Suprapubic skin (tissue), 2 donors: ENCODE measurements around the gene MT1X.

Experiments used
- EP300 ChIP-seq: sonication (generic); formaldehyde crosslinking; IDR thresholded peaks from one replicate; pipeline ENCODE4 v1.6.1; 2017; ENCODE audit warnings: antibody characterized with exemption
- POLR2A ChIP-seq, 2 donors: fragments of 450-650 bp; IDR thresholded peaks; one replicate each; pipeline ENCODE4 v1.6.1; 2017; ENCODE audit warnings: antibody characterized with exemption in 2 of 2, mild to moderate bottlenecking in 2 of 2, moderate library complexity in 2 of 2

DNA sequence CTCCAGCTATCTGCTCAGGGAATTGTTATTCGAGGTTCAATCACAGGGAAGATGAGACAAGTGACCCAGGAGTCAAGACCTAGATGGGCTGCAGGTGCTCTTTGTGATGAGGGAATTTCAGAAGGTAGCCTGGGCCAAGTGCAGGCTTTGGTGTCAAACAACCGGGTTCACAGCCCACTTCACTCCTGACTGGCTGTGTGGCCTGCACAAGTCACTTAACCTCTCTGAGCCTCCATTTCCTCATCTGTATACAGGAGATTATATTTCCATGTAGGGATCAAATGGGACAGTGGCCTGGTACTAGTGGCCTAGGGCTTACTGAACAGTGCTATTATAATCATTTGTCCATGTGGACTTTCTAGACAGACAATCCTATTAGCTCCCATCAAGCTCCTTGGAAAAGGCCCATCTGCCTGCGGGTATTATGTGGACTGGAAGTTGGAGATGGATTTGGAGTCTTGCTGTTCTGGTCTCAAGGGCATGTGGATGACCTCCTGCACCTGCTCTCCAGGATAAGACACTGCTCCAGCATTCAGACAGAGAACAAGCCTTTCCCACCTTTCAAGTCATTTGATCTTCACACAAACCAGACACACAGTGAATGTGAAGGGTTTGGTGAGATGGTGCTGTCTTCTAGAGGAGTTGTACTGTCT is 3.1 kb upstream of the MT1X start:
- TF ChIP-seq POLR2A (IDR thresholded peaks at IDR 0.05) (no peak), EP300 (no peak)
